Mesothelial cell of epicardium (in vitro differentiated cells): ENCODE measurements around the gene PIGB. TPM values are rescaled to one million over a fixed set of nuclear protein-coding genes. Genes with fewer than 3 reads are reported as not detected.

Experiments used
- DNase-seq, 2 experiments: peaks; one replicate each; pipeline ENCODE4 v3.0.0; 2021; ENCODE audit warnings: low spot score in 2 of 2; ENCODE audit not compliant: unreplicated experiment in 2 of 2
- H3K27ac Mint-ChIP-seq: 2 replicates; pipeline ENCODE4 v1.8.0; 2021; ENCODE audit warnings: mixed read lengths
- H3K27me3 Mint-ChIP-seq: 2 replicates; pipeline ENCODE4 v1.8.0; 2021; ENCODE audit warnings: low read depth, mixed read lengths
- H3K36me3 Mint-ChIP-seq: 2 replicates; pipeline ENCODE4 v1.8.0; 2021; ENCODE audit warnings: mixed read lengths
- H3K4me1 Mint-ChIP-seq: 2 replicates; pipeline ENCODE4 v1.8.0; 2021; ENCODE audit warnings: mixed read lengths
- H3K4me3 Mint-ChIP-seq: 2 replicates; pipeline ENCODE4 v1.8.0; 2021; ENCODE audit warnings: mild to moderate bottlenecking, moderate library complexity, mixed read lengths
- H3K9me3 Mint-ChIP-seq: 2 replicates; pipeline ENCODE4 v1.8.0; 2021; ENCODE audit warnings: mixed read lengths
- CTCF ChIP-seq: fragments of 200-600 bp; sonication (generic); IDR thresholded peaks from one replicate; pipeline ENCODE4 v1.5.0; 2021; ENCODE audit warnings: antibody characterized with exemption; ENCODE audit not compliant: unreplicated experiment
- total RNA-seq: library from RNA; stranded (reverse); gene quantifications from 3 replicates; pipeline ENCODE4 v1.2.1, GENCODE V29; 2021

The PIGB gene
- total RNA-seq = 14.4 to 19.3 TPM (median 15.4 TPM) in 3 replicates

DNA sequence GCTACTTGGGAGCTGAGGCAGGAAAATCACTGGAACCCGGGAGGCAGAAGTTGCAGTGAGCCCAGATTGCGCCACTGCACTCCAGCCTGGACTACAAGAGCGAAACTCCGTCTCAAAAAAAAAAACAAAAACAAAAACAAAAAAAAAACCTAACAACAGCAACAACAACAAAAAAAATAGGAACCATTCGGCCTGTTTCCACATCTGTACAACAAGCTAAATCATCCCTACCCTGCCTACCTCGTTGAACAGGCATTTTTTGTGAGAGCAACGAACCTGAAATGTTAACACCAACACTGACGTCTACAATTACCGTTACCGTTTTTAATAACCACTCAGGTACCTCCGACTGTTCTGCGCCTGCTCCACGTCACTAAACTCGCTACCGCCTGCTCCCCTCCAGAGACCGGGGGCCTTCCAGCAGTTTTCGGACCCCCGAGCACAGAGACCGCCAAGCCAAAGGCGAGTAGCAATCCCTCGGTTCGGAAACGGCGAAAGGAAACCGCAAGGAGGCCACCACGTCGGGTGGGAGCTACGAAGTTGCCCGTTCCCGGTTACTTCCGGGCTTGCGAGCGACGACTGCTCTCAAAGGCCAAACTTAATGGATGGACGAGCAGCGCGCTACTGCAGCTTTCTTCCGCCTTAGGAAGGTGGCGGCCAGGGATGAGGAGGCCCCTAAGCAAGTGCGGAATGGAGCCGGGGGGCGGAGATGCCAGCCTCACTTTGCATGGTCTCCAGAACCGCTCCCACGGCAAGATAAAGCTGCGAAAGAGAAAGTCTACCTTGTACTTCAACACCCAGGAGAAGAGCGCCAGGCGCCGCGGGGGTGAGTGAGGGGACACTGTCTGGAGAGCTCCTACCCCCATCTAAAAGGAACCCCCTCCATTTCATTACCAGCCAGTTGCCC is at the start of gene PIGB, which contains the start of gene PIGBOS1:
Gene PIGB (plus strand): TSS at position 635 of the 907 bp plus-strand sequence. CDS start 29 bp downstream, at position 664.
Gene PIGBOS1 (minus strand): TSS at position 536 of the 907 bp plus-strand sequence. CDS start 1,331 bp downstream, outside the sequence.
- Mint-ChIP-seq H3K4me1 (peaks cover 21% of the 10 kb centered on the region), H3K27ac (peak within 1 kb of the TSS; percentile 98)
- DNase-seq = peak; percentile 51 to 72

DNA sequence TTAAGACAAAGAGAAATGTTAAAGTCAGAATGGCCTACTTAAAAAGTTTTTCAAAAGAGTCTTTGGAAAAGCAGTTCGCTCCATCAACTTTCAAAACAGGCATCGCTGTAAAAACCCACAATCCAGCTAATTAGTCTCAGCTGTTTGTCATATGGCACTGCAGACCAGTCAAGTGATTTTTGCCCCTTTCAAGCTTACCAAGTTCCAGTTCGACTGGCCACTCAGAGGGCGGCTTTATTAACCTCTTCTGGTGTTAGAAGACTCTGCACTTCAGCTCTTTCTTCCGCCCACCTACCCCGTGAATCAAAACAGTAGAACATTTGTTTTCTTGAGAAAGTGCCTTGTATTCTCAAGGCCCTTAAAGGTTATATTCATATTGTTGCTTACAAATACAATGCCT is 48.7 kb upstream of the PIGB start:
- H3K36me3 Mint-ChIP-seq = peaks cover 7% of the 10 kb centered on the region
- no peak for DNase-seq
- H3K4me1 Mint-ChIP-seq = peaks cover 37% of the 10 kb centered on the region
- no peaks in the 10 kb centered on the region for H3K27me3 Mint-ChIP-seq
- H3K27ac Mint-ChIP-seq = peak overlapping the region; percentile 21
- H3K9me3 Mint-ChIP-seq = peaks cover 5% of the 10 kb centered on the region
- no peak for TF ChIP-seq CTCF
- no peak overlapping the region for H3K4me3 Mint-ChIP-seq

More for the DNA sequence above, at the start of gene PIGB, which contains the start of gene PIGBOS1:
- Mint-ChIP-seq H3K36me3 (peaks cover 3% of the 10 kb centered on the region), H3K4me3 (peak within 1 kb of the TSS; percentile 96), H3K27me3 (no peaks in the 10 kb centered on the region), H3K9me3 (no peaks in the 10 kb centered on the region)
- TF ChIP-seq CTCF = no peak

DNA sequence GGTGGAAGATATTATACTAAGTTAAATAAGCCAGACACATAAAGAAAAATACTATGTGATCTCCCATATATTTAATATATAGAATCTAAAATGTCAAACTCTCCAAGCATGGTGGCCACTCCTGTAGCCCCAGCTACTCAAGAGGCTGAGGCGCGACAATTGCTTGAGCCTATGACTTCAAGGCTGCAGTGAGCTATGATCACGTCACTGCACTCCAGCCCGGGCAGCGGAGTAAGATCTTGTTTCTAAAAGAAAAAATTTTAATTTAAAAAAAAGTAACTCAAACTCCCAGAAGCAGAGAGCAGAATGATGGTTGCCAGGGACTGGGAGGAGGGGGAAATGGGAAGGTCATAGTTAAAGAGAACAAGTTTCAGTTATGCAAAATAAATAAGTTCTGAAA is 42.7 kb upstream of the PIGB start:
- no peak for TF ChIP-seq CTCF
- H3K27me3 Mint-ChIP-seq = no peaks in the 10 kb centered on the region
- DNase-seq = no peak
- peaks cover 7% of the 10 kb centered on the region for H3K36me3 Mint-ChIP-seq
- no peak overlapping the region for H3K27ac Mint-ChIP-seq
- H3K9me3 Mint-ChIP-seq = peaks cover 5% of the 10 kb centered on the region
- H3K4me1 Mint-ChIP-seq = peaks cover 11% of the 10 kb centered on the region
- H3K4me3 Mint-ChIP-seq = no peak overlapping the region

GRCh38 chr15:55277116-55277564 is 41.9 kb upstream of the PIGB start:
- Mint-ChIP-seq H3K27me3 (no peaks in the 10 kb centered on the region), H3K27ac (peak overlapping the region; percentile 59), H3K36me3 (peaks cover 7% of the 10 kb centered on the region), H3K4me1 (peaks cover 11% of the 10 kb centered on the region), H3K4me3 (no peak overlapping the region), H3K9me3 (peaks cover 5% of the 10 kb centered on the region)
- no peak for TF ChIP-seq CTCF
- DNase-seq = no peak

GRCh38 chr15:55277715-55278114 is 41.3 kb upstream of the PIGB start:
- no peak overlapping the region for H3K27ac Mint-ChIP-seq
- H3K9me3 Mint-ChIP-seq = peaks cover 2% of the 10 kb centered on the region
- H3K4me3 Mint-ChIP-seq = no peak overlapping the region
- no peaks in the 10 kb centered on the region for H3K27me3 Mint-ChIP-seq
- peaks cover 7% of the 10 kb centered on the region for H3K36me3 Mint-ChIP-seq
- no peak for TF ChIP-seq CTCF
- H3K4me1 Mint-ChIP-seq = peaks cover 14% of the 10 kb centered on the region
- no peak for DNase-seq
